NCI-H748 (cell line): Measurements from ENCODE around the gene TEX9.
"Not testable (repeated sequence)": the region's sequence is repeated elsewhere in the genome, so short reads cannot be mapped to it uniquely, and the experiment has no call there.

Source experiments
- DNase-seq: peaks from one replicate; lab custom pipeline; 2025; ENCODE audit not compliant: unreplicated experiment; lab: John Stamatoyannopoulos, UW

Gene TEX9

DNA sequence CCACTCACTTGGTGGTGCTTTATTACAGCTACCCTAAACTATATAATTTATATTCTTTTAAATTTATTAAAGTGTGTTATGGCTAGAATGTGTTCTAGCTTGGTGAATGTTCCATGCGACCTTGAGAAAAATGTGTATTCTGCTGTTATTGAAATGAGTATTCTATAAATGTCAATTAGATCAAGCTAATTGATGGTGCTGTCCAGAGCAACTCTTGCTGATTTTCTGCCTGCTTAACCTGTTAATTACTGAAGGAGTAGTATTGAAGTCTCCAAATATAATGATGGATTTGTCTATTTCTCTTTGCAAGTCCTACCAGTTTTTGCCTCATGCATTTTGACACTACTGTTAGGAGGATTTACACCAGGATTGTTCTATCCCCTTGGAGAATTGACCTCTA lies 3.2 kb upstream of the TEX9 start:
- DNase-seq: no peak

DNA sequence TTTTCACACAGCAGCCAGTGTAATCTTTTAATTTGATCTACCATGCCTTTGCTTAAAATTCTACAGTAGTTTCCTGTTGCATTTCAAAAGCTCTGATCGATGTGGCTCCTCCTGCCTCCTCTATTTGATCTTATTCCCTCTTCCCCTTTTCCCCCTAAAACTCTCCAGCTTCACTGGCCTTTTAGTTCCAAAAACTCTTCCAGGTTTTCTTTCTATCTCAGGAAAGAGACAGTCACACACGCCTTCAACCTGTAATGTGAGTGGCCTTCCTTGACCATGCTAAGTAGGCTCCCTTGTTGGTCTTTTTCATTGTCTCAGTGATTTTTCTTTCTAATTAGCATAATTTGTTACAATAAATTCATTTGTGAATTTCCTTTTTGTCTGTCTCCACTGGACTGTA lies 985 bp downstream of the TEX9 start:
- DNase-seq: no peak

DNA sequence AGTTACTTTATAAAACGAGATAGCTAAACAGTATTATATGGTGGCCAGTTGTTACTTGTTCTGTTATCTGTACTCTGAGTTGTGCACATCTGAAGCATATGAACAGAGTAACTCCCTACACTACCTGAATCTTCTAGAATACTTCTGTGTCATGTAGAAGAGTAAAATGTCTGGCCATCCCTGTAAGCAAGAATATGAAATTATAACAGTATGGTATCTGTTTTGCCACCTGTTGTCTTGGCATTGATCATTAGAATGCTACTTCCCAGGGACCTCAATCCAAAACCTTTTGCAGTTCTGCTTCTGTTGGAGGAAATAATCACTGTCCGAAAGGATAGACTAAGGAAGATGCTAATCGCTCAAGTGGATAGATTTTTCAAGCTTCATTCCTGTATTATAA lies 1.9 kb downstream of the TEX9 start:
- no peak for DNase-seq

DNA sequence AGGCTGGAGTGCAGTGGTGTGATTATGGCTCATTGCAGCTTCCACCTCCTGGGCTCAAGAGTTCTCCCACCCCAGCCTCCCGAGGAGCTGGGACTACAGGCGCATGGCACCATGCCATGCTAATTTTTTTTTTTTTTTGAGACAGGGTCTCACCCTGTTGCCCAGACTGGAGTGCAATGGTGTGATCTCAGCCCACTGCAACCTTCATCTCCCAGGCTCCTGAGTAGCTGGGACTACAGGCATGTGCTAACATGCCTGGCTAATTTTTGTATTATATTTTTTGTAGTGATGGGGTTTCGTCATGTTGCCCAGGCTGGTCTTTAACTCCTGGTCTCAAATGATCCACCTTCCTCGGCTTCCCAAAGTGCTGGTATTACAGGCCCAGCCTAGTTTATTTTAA lies 4.0 kb downstream of the TEX9 start:
- peak; percentile 64 for DNase-seq

DNA sequence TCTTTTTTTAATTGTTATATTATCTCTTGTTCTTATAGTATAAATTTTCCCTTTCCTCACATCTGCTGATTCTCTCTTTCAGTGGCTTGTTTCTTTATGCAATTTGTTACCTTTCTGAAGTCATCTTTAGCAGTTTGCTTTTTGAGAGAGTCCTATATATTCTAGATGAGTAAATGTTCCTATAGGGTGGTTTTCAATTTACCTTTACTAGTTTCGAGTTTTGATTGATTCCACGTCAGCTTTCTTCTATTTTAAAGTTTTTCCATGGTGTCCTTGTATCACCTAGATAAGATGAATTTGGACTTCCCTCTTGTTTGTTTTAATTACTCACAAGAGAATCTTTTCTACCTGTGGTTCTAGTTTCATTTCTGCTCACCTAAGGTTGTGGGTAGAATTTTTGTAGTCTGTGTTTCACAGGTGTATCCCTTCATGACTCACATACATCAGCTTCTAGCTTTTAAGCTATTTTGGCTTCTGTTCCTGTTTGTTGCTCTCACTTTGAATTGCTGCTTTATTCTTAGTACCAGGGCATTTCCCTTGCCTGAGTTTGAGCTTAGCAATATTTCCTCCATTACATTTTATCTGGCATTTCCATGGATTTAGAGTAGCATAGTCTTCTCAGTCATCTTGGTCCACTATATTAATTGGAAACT lies 6.4 kb downstream of the TEX9 start:
- no peak for DNase-seq

DNA sequence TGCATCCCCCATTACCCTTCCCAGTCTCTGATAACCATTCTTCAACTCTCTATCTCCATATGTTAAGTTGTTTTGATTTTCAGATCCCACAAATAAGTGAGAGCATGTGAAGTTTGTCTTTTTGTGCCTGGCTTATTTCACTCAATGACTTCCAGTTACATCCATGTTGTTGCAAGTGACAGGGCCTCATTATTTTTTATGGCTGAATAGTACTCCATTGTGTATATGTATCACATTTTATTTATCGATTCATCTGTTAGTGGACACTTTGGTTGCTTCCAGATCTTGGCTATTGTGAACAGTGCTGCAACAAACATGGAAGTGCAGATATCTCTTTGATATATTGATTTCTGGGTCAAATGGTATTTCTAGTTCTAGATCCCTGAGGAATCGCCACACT lies 9.5 kb downstream of the TEX9 start:
- not testable (repeated sequence) for DNase-seq

DNA sequence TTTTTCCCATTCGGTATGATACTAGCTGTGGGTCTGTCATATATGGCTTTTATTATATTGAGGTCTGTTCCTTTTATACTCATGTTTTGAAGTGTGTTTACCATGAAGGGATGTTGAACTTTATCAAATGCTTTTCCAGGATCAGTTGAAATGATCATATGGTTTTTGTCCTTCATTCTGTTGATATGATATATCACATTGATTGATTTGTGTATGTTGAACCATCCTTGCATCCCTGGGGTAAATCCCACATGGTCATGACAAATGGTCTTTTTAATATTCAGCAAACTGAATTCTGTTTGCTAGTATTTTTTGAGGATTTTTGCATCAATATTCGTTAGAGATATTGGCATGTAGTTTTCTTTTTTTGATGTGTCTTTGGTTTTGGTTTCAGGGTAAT lies 12.6 kb downstream of the TEX9 start:
- not testable (repeated sequence) for DNase-seq

DNA sequence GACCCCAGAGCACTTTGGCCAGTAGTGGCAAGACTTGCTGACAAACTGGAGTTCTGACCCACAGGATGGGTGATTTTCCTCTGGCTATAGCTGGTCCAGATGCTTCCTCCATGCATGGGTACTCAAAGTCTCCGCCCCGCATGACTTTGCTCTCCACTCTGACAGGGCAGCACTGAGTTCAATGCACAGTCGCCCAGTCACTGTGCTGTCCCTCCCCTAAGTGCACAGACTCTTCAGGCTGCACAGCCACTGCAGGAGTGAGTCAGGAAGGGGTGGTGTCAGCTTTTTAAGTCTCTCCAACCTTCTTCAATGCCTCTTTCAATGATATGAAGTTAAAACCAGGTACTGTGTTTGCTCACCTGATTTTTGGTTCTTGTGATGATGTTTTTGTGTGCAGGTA lies 17.8 kb downstream of the TEX9 start:
- no peak for DNase-seq

DNA sequence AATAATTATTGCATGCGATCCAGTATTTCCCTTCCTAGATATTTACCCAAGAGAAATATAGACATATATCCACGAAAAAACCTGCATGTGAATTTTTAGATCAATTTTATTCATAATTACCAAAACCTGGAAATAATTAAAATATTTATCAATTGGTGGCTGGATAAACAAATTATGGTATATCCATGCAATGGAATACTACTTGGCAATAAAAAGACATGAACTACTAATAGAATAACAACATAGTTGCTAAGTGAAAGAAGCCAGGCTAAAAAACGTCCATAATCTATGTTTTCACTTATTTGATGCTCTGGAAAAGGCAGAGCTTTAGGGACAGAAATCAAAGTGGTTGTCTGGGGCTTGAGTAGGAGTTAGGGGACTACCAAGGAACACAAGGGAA lies 20.7 kb downstream of the TEX9 start:
- DNase-seq: no peak

DNA sequence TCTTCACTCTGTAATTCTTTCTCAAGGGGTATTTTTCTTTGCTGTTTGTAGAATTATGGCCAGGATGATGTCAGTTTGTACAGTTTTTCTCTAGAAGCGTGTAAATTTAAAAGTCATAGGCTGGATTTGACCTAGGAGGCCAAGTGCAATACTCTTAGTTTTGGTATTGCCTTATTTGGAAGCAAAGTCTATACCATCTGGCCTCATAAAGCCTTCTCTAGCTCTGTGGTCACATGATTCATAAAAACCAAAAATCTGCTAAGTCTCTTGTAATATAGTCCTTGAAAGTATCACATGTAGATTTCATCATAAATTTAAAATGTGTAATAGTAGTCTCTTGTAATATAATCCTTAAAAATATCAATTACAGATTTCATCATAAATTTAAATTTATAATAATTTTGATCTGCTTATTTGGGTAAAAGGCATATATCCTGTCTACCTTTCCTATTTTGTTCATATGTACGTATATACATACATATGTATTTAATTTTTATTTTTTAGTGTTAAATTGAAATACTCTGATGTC lies 25.6 kb downstream of the TEX9 start:
- DNase-seq: no peak

DNA sequence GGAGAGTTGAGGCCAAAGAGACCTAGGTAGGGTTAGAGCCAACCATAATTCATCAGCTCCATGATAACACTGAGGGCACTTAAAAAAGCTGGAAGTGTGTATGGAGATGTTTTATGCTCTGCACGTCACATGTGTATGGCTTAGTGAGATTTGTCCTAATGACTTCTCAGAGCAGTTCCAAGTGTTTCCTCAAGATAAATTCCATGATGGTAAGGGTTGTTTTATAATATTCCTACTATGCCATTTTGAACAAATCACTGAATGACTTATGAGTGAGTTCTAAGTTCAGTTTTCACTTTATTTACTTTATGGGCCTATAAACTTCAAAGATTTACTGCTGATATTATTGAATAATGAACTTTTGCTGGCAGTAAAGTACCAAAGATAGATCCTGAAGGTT lies 28.1 kb downstream of the TEX9 start:
- no peak for DNase-seq

DNA sequence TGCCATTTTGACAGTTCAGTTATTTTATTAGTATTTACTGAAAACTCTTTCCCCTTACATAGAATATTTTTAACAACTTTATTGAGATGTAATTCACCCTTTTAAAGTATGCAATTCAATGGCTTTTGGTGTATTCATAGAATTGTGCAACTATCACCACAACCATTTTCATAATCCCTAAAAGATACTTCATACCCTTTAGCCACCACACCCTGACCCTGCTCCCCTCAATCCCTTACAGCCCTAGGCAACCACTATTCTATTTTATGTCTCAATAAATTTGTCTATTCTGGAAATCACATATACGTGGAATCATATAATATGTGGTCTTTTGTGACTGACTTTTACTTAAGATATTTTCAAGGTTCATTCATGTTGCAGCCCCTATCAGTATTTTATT lies 29.7 kb downstream of the TEX9 start:
- DNase-seq: no peak

DNA sequence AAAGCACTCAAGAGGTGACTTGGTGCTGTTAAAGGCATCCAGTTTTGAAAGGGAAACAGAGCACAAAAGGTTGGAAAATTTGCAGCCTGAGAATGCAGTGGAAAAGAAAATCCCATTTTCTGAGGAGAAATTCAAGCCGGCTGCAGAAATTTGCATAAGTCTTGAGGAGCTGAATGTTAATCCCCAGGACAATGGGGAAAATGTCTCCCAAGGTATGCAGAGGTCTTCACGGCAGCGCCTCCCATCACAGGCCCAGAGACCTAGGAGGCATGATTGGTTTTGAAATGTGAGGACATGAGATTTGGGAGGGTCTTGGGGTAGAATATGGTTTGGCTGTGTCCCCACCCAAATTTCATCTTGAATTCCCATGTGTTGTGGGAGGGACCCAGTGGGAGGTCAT lies 32.1 kb downstream of the TEX9 start:
- DNase-seq: not testable (repeated sequence)

DNA sequence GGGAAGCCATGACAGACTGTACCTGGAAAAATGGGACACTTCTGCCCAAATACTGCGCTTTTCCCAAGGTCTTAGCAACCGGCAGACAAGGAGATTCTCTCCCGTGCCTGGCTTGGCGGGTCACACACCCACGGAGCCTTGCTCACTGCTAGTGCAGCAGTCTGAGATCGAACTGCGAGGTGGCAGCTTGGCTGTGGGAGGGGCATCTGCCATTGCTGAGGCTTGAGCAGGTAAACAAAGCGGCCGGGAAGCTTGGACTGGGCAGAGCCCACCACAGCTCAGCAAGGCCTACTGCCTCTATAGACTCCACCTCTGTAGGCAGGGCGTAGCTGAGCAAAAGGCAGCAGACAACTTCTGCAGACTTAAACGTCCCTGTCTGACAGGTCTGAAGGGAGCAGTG lies 34.0 kb downstream of the TEX9 start:
- not testable (repeated sequence) for DNase-seq

DNA sequence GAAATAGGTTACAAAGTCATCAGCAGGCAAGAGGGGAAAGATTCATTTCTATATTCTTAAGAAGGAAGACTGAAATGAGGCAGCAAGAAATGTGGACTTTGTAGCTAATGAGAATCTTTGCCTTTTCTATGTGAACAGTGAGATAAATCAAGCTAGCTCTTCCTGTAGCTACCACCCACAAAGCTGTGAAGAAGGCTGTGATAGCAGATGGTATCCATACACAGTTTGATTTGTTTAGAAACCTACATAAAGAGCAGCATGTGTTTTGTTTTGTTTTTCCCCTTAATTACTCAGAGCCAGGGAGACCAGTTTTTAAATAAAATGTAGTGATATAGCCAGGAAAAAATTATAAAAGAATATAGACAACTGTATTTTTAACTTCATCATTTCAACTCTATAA lies 45.5 kb downstream of the TEX9 start:
- no peak for DNase-seq

DNA sequence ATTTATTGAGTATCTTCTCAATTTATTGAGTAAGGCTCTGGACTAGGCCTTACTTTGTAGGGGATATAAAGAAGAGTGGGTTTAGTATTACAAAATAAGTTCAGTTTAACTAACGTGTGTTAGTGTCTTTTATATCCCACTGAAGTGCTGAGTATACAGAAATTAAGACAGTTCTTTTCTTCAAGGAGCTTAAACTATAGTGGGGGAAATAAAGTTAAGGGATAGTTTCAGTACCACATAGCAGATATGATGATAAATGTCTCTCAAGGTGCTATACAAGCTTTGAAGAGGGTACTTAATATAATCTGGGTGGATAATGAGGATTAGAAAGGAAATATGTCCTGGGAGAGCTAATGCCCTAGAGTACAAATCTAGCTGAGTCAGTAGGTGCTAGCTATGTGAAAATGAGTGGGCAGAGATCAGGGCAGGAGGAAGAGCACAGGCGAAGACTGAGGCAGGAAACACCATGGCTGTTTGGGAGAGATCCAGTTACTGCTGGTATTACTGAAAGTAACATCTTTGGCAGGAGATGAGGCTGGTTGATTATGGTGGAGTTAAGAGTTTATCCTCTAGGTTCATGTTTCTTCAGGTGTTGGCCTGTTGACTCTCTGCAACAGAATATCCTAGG lies 46.0 kb downstream of the TEX9 start:
- DNase-seq: no peak

DNA sequence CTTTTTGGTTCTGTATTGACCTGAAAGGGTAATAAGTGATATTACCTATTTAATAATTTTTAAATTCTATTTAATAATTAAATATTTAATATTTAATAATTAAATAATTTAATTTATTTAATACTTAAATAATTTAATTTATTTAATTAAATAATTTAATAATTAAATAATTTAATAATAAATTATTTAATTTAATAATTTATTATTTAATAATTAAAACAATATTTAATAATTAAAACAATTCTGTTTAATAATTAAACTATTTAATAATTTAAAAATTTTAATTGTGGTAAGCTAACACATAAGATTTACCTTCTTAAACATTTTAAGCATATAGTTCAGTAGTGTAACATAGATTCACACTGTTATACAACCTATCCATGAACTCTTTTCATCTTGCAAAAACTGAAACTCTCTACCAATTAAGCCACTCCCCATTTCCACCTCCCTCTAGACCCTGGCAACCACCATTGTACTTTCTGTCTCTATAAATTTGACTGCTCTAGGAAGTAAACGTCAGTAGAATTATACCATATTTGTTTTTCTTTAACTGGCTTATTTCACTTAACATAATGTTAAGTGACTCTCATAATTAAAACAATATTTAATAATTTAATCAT lies 48.0 kb downstream of the TEX9 start:
- DNase-seq: not testable (repeated sequence)

DNA sequence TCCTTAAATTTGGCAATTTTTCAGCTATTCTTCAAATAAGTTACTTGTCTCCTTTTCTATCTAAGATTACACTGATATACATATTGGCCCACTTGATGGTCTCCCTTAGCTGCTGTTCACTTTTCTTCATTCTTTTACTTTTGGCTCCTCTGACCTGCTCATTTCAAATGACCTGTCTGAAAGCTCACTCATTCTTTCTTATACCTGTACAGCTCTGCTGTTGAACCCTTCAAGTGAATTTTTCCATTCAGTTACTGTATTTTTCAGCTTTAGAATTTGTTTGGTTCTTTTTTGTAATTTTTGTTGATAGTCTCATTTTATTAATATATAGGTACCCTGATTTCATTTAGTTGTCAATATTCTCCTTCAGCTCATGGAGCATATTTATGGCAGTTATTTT lies 60.0 kb downstream of the TEX9 start:
- no peak for DNase-seq

DNA sequence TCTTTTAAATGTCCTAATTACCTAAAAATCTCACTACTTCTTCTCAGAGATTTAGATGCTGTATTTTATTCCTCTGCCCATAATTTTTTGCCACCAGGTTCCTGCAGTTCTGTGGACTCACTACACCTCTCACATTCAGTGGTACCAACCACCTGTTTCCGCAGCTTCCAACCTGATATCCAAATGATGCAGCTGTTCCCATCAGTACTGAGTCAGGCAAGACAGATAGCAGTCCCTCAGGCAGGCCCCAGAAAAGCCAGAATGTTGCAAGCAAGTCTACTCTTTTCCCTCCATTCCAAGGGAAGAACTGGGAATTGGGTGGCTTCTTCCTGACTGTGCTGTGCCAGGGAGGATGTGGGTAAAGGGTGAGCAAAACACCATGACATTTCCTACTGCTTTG lies 60.8 kb downstream of the TEX9 start:
- DNase-seq: no peak

DNA sequence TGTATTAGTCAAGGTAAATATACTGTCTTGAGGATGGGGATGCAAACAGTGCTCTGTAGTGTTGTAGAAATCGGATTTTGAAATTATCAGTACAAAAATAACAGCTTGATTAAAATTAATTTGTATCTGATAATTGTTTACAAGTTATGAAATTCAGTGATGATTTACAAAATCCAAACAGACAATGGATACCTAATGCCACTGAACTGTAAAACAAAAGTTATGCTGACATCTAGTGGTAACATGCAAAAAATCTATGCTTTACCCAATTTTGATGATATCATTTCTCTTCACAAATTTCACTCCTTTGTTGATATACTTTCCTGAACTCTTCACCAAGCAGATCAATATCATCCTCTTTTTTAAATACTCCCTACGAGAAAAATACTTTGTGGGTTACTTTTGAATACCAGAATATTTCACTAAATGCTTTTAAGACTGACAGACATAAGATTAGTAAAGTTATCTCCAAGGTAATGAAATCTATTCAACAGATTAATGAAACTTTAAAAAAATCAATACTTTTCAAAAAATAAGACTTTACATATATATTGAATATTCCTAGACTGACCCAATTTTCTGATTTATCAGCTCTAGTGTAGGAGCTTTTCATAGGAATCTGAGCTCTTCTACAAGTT lies 63.7 kb downstream of the TEX9 start:
- peak; percentile 19 for DNase-seq

DNA sequence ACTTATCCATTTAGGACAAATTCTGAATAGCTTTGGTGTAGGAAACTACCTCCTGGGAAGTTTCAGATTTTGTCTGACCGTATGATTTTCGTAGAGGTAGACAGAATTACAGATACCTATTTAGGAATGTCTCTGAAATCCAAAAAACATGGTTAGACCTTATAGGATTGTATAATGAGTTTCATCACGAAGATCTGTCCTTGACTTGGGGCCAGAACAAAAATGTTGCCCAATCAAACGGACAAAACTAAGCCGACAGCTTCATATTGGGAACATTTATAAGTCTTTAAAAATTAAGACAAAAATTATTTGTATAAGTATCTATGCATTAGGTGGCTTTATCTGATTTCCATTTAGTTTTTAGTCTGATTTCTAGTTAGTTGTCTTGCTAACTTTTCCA lies 67.1 kb downstream of the TEX9 start:
- no peak for DNase-seq

DNA sequence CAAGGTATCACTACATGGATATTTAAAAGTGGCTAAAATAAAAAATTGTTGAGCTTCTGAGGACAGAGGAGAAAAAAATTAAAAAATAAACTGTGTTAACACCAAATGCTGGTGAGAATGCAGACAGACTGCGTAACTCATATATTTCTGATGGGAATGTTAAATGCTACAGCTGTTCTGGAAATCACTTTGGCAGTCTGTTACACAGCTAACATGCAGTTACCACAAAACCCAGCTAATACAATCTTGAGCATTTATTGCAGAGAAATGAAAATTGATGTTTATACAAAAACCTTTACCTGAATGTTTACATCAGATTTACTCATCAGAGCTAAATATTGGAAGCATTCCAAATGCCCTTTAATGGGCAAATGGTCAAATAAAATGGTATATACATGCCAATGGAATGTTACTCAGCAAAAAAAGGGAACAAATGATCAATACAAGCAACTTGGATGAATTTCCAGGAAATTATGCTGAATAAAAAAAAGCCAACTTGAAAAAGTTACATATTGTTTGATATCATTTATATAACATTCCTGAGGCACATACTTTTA lies 75.1 kb downstream of the TEX9 start:
- no peak for DNase-seq
